ENCODE measurements around the gene DNAH2.
A peak's percentile ranks its signal among the peaks of the same experiment; 100 is the strongest.

DNAH2 gene

GRCh38 chr17:7727886-7728285, 10.3 kb downstream of the DNAH2 start:
- no peak for DNase-seq

GRCh38 chr17:7729816-7730215, 12.3 kb downstream of the DNAH2 start:
- no peak for DNase-seq

- no peak for DNase-seq
Measured at GRCh38 chr17:7732981-7733539, 15.5 kb downstream of the DNAH2 start.

GRCh38 chr17:7737601-7738000, 20.1 kb downstream of the DNAH2 start:
- DNase-seq = no peak

- DNase-seq = no peak
Measured at GRCh38 chr17:7739746-7740145, 22.2 kb downstream of the DNAH2 start.

- DNase-seq = peak; percentile 11
Measured at GRCh38 chr17:7740481-7741001, 23.0 kb downstream of the DNAH2 start.

GRCh38 chr17:7742729-7743128, 25.2 kb downstream of the DNAH2 start:
- no peak for DNase-seq

GRCh38 chr17:7744416-7744815, 26.9 kb downstream of the DNAH2 start:
- DNase-seq = no peak

GRCh38 chr17:7745748-7746470, 28.4 kb downstream of the DNAH2 start:
- no peak for DNase-seq

GRCh38 chr17:7747635-7748071, 30.1 kb downstream of the DNAH2 start:
- no peak for DNase-seq

GRCh38 chr17:7748076-7748775, 30.7 kb downstream of the DNAH2 start:
- DNase-seq = no peak

GRCh38 chr17:7750321-7750821, 32.8 kb downstream of the DNAH2 start:
- no peak for DNase-seq

- no peak for DNase-seq
Measured at GRCh38 chr17:7754656-7755055, 37.1 kb downstream of the DNAH2 start.

- no peak for DNase-seq
Measured at GRCh38 chr17:7755095-7755890, 37.7 kb downstream of the DNAH2 start.

GRCh38 chr17:7756968-7757367, 39.4 kb downstream of the DNAH2 start:
- no peak for DNase-seq

GRCh38 chr17:7763919-7764318, 46.4 kb downstream of the DNAH2 start:
- DNase-seq = no peak

- no peak for DNase-seq
Measured at GRCh38 chr17:7767004-7767403, 49.5 kb downstream of the DNAH2 start.

- DNase-seq = peak; percentile 62
Measured at GRCh38 chr17:7767405-7768021, 50.0 kb downstream of the DNAH2 start.

GRCh38 chr17:7769854-7770253, 52.3 kb downstream of the DNAH2 start:
- no peak for DNase-seq

GRCh38 chr17:7774055-7774521, 56.5 kb downstream of the DNAH2 start:
- no peak for DNase-seq

GRCh38 chr17:7775051-7775450, 57.5 kb downstream of the DNAH2 start:
- DNase-seq = no peak

GRCh38 chr17:7777017-7777416, 59.5 kb downstream of the DNAH2 start:
- DNase-seq = no peak
